ENCODE measurements around the gene FCN2. TPM values are rescaled to one million over a fixed set of nuclear protein-coding genes. Genes with fewer than 3 reads are reported as not detected.

Gene FCN2
- not detected in 2 replicates for polyA plus RNA-seq (2013)

- Histone ChIP-seq H3K4me3 (ENCODE audit: low read depth, low read length) (no peak within 1 kb of the TSS), H3K23ac (ENCODE audit: low read length) (no peak within 1 kb of the TSS), H3K79me1 (ENCODE audit: low read length) (no peaks in the 10 kb centered on the region), H3K9me3 (ENCODE audit: insufficient read depth, low read depth, low read length) (no peaks in the 10 kb centered on the region), H4K91ac (ENCODE audit: low read depth, low read length) (no peak within 1 kb of the TSS), H3K4me1 (ENCODE audit: control insufficient read depth in 1 of 2, insufficient read depth in 2 of 2, low read length in 2 of 2) (no peaks in the 10 kb centered on the region), H2BK5ac (ENCODE audit: low read depth, low read length, poor library complexity) (no peak within 1 kb of the TSS), H3K27ac (ENCODE audit: low read depth, low read length) (no peak within 1 kb of the TSS), H2AFZ (ENCODE audit: insufficient read depth, low read length, poor library complexity) (no peak within 1 kb of the TSS), H3K4me2 (ENCODE audit: low read length) (no peak within 1 kb of the TSS), H4K12ac (ENCODE audit: low read depth, low read length) (no peak within 1 kb of the TSS), H2BK12ac (ENCODE audit: low read length) (no peak within 1 kb of the TSS), H3K14ac (ENCODE audit: low read length) (no peak within 1 kb of the TSS), H3K27me3 (ENCODE audit: insufficient read depth, low read length) (no peaks in the 10 kb centered on the region), H2AK5ac (ENCODE audit: low read length) (no peak within 1 kb of the TSS), H3K4ac (ENCODE audit: low read depth, low read length) (no peak within 1 kb of the TSS), H4K8ac (ENCODE audit: low read depth, low read length) (no peak within 1 kb of the TSS), H3K79me2 (ENCODE audit: control insufficient read depth, insufficient read depth, low read length, poor library complexity) (no peaks in the 10 kb centered on the region), H3K36me3 (ENCODE audit: control insufficient read depth in 1 of 2, insufficient read depth in 2 of 2, low read length in 2 of 2) (no peaks in the 10 kb centered on the region), H3K18ac (ENCODE audit: low read length) (no peak within 1 kb of the TSS), H3K9ac (ENCODE audit: low read length) (no peak within 1 kb of the TSS), H2BK120ac (ENCODE audit: insufficient read depth, low read length, poor library complexity) (no peak within 1 kb of the TSS)
- DNase-seq, result no peak
- no CpG with 5 or more reads among the region's 25 CpGs for WGBS (ENCODE audit: extremely low coverage, insufficient coverage, insufficient read length)
Observed at GRCh38 chr9:134880484-134881312, at the start of gene FCN2. FCN2 (plus strand) TSS chr9:134880810; CDS start chr9:134880822, 12 bp downstream.

DNA sequence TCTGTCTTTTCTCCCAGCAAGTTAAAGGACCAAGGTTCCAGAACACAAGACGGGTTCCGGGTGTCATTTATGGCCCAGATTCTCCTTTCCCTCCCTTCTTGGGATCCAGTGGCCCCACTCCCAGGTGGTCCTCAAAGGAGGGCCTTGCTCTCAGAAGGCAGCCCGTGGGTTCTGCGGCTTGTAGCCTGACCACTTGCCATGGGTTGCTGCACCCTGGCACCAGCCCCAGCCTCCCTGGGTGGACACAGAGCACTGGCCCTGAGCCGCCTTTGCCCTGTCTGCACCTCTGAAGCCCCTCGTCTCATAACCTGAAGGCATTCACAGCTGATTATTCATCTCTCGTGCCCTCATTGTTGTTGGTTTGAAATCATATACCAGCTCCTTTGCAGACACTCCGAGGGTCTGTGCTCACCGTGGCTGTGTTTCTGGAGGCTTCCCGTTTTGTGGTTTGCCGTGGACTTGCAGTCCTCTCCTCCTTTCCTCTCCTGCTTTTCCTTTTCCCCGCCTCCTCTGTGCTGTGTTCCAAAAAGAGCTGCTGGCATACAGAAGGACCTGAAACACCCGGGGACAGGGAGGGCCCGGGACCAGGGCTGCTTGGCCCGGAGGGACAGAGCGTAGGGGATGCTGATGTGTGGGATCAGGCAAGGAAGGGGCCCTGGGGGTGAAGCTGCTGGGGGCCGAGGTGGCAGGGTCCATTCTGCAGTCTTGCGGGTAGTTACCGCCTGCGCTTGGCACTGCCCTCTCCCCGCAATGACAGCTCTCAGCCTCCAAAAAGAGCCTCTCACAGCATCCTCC lies 49.5 kb upstream of the FCN2 start:
- no peaks in the 10 kb centered on the region for H3K79me1 ChIP-seq (ENCODE audit: low read length)
- no peak overlapping the region for H3K9ac ChIP-seq (ENCODE audit: low read length)
- peaks cover 97 to 99% of the 10 kb centered on the region in 2 experiments for H3K36me3 ChIP-seq (ENCODE audit: control insufficient read depth in 1 of 2, insufficient read depth in 2 of 2, low read length in 2 of 2)
- H3K27ac ChIP-seq (ENCODE audit: low read depth, low read length), result no peak overlapping the region
- no peaks in the 10 kb centered on the region for H3K4me1 ChIP-seq (ENCODE audit: control insufficient read depth in 1 of 2, insufficient read depth in 2 of 2, low read length in 2 of 2)
- H3K23ac ChIP-seq (ENCODE audit: low read length), result no peak overlapping the region
- no peak overlapping the region for H2AFZ ChIP-seq (ENCODE audit: insufficient read depth, low read length, poor library complexity)
- no peak overlapping the region for H3K14ac ChIP-seq (ENCODE audit: low read length)
- no peak overlapping the region for H2BK12ac ChIP-seq (ENCODE audit: low read length)
- no peak overlapping the region for H3K18ac ChIP-seq (ENCODE audit: low read length)
- no CpG with 5 or more reads among the region's 21 CpGs for WGBS (ENCODE audit: extremely low coverage, insufficient coverage, insufficient read length)
- DNase-seq, result no peak
- H3K4me3 ChIP-seq (ENCODE audit: low read depth, low read length), result no peak overlapping the region
- no peaks in the 10 kb centered on the region for H3K27me3 ChIP-seq (ENCODE audit: insufficient read depth, low read length)
- no peak overlapping the region for H2BK120ac ChIP-seq (ENCODE audit: insufficient read depth, low read length, poor library complexity)
- H4K8ac ChIP-seq (ENCODE audit: low read depth, low read length), result no peak overlapping the region
- no peaks in the 10 kb centered on the region for H3K79me2 ChIP-seq (ENCODE audit: control insufficient read depth, insufficient read depth, low read length, poor library complexity)
- no peak overlapping the region for H3K4ac ChIP-seq (ENCODE audit: low read depth, low read length)
- H3K9me3 ChIP-seq (ENCODE audit: insufficient read depth, low read depth, low read length), result peaks cover 4% of the 10 kb centered on the region
- no peak overlapping the region for H4K12ac ChIP-seq (ENCODE audit: low read depth, low read length)
- H4K91ac ChIP-seq (ENCODE audit: low read depth, low read length), result no peak overlapping the region
- no peak overlapping the region for H2BK5ac ChIP-seq (ENCODE audit: low read depth, low read length, poor library complexity)
- H3K4me2 ChIP-seq (ENCODE audit: low read length), result no peak overlapping the region
- H2AK5ac ChIP-seq (ENCODE audit: low read length), result no peak overlapping the region

DNA sequence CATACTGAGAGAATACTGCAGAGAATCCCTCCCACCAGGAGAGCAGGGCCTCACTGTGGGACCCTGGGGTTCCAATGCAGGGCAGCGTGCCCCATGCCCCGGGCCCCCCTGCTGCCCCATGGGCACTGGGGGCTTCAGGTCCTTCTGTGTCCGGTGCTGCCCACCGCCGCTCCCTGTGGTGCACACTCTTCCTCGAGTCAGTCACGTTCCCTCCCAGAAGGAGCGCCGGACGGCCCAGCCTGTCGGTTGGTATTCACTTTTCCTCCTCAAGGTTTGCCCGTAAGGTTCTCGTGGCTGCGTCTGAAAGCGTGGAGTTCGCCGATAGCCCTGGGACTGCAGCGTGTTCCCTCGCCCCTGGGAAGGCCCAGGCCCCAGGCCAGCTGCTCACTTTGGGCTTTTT lies 48.1 kb upstream of the FCN2 start:
- no peak overlapping the region for H2BK5ac ChIP-seq (ENCODE audit: low read depth, low read length, poor library complexity)
- H4K8ac ChIP-seq (ENCODE audit: low read depth, low read length), result no peak overlapping the region
- H4K91ac ChIP-seq (ENCODE audit: low read depth, low read length), result no peak overlapping the region
- H2BK120ac ChIP-seq (ENCODE audit: insufficient read depth, low read length, poor library complexity), result no peak overlapping the region
- H3K4ac ChIP-seq (ENCODE audit: low read depth, low read length), result no peak overlapping the region
- no peak overlapping the region for H3K23ac ChIP-seq (ENCODE audit: low read length)
- no peak overlapping the region for H4K12ac ChIP-seq (ENCODE audit: low read depth, low read length)
- peaks cover 97 to 99% of the 10 kb centered on the region in 2 experiments for H3K36me3 ChIP-seq (ENCODE audit: control insufficient read depth in 1 of 2, insufficient read depth in 2 of 2, low read length in 2 of 2)
- no peak overlapping the region for H3K9ac ChIP-seq (ENCODE audit: low read length)
- no CpG with 5 or more reads among the region's 19 CpGs for WGBS (ENCODE audit: extremely low coverage, insufficient coverage, insufficient read length)
- H3K79me2 ChIP-seq (ENCODE audit: control insufficient read depth, insufficient read depth, low read length, poor library complexity), result no peaks in the 10 kb centered on the region
- H3K27me3 ChIP-seq (ENCODE audit: insufficient read depth, low read length), result no peaks in the 10 kb centered on the region
- H2BK12ac ChIP-seq (ENCODE audit: low read length), result no peak overlapping the region
- no peaks in the 10 kb centered on the region for H3K79me1 ChIP-seq (ENCODE audit: low read length)
- no peak for DNase-seq
- H2AFZ ChIP-seq (ENCODE audit: insufficient read depth, low read length, poor library complexity), result no peak overlapping the region
- no peak overlapping the region for H3K14ac ChIP-seq (ENCODE audit: low read length)
- no peak overlapping the region for H2AK5ac ChIP-seq (ENCODE audit: low read length)
- H3K18ac ChIP-seq (ENCODE audit: low read length), result no peak overlapping the region
- H3K4me1 ChIP-seq (ENCODE audit: control insufficient read depth in 1 of 2, insufficient read depth in 2 of 2, low read length in 2 of 2), result no peaks in the 10 kb centered on the region
- H3K27ac ChIP-seq (ENCODE audit: low read depth, low read length), result no peak overlapping the region
- H3K9me3 ChIP-seq (ENCODE audit: insufficient read depth, low read depth, low read length), result peaks cover 4% of the 10 kb centered on the region
- no peak overlapping the region for H3K4me2 ChIP-seq (ENCODE audit: low read length)
- no peak overlapping the region for H3K4me3 ChIP-seq (ENCODE audit: low read depth, low read length)

- H2AFZ ChIP-seq (ENCODE audit: insufficient read depth, low read length, poor library complexity), result no peak overlapping the region
- no peak overlapping the region for H2AK5ac ChIP-seq (ENCODE audit: low read length)
- H3K4me3 ChIP-seq (ENCODE audit: low read depth, low read length), result no peak overlapping the region
- no peak overlapping the region for H3K18ac ChIP-seq (ENCODE audit: low read length)
- no peak for DNase-seq
- no peak overlapping the region for H2BK5ac ChIP-seq (ENCODE audit: low read depth, low read length, poor library complexity)
- H3K4me1 ChIP-seq (ENCODE audit: control insufficient read depth in 1 of 2, insufficient read depth in 2 of 2, low read length in 2 of 2), result no peaks in the 10 kb centered on the region
- WGBS (ENCODE audit: extremely low coverage, insufficient coverage, insufficient read length), result no CpG with 5 or more reads among the region's 11 CpGs
- H4K8ac ChIP-seq (ENCODE audit: low read depth, low read length), result no peak overlapping the region
- no peaks in the 10 kb centered on the region for H3K27me3 ChIP-seq (ENCODE audit: insufficient read depth, low read length)
- no peaks in the 10 kb centered on the region for H3K79me1 ChIP-seq (ENCODE audit: low read length)
- no peak overlapping the region for H3K27ac ChIP-seq (ENCODE audit: low read depth, low read length)
- H2BK120ac ChIP-seq (ENCODE audit: insufficient read depth, low read length, poor library complexity), result no peak overlapping the region
- H3K4ac ChIP-seq (ENCODE audit: low read depth, low read length), result no peak overlapping the region
- H3K23ac ChIP-seq (ENCODE audit: low read length), result no peak overlapping the region
- H3K9me3 ChIP-seq (ENCODE audit: insufficient read depth, low read depth, low read length), result peaks cover 4% of the 10 kb centered on the region
- no peak overlapping the region for H4K12ac ChIP-seq (ENCODE audit: low read depth, low read length)
- H3K79me2 ChIP-seq (ENCODE audit: control insufficient read depth, insufficient read depth, low read length, poor library complexity), result no peaks in the 10 kb centered on the region
- H3K9ac ChIP-seq (ENCODE audit: low read length), result no peak overlapping the region
- H2BK12ac ChIP-seq (ENCODE audit: low read length), result no peak overlapping the region
- peaks cover 97 to 99% of the 10 kb centered on the region in 2 experiments for H3K36me3 ChIP-seq (ENCODE audit: control insufficient read depth in 1 of 2, insufficient read depth in 2 of 2, low read length in 2 of 2)
- H4K91ac ChIP-seq (ENCODE audit: low read depth, low read length), result no peak overlapping the region
- H3K4me2 ChIP-seq (ENCODE audit: low read length), result no peak overlapping the region
- H3K14ac ChIP-seq (ENCODE audit: low read length), result no peak overlapping the region
Observed at GRCh38 chr9:134833294-134833880, 47.2 kb upstream of the FCN2 start.
